Smooth muscle cell (in vitro differentiated cells): ENCODE results near the gene TBCEL. TPM values are rescaled to one million over a fixed set of nuclear protein-coding genes. Genes with fewer than 3 reads are reported as not detected.

Experiments used
- DNase-seq: peaks from one replicate; lab custom pipeline; 2025; ENCODE audit not compliant: unreplicated experiment; lab: John Stamatoyannopoulos, UW
- H2AFZ ChIP-seq: fragments of 200-600 bp; sonication (generic); 2 replicates; pipeline ENCODE4 v1.6.0; 2016; ENCODE audit warnings: antibody characterized with exemption, low read depth, mild to moderate bottlenecking
- H3F3A ChIP-seq: fragments of 200-600 bp; sonication (generic); 2 replicates; pipeline ENCODE4 v1.6.0; 2017; ENCODE audit warnings: antibody characterized with exemption, low read depth
- H3K27ac ChIP-seq: fragments of 200-600 bp; sonication (generic); 2 replicates; pipeline ENCODE4 v1.5.1; 2016; ENCODE audit warnings: low read depth, mild to moderate bottlenecking
- H3K27me3 ChIP-seq: fragments of 200-600 bp; sonication (generic); 2 replicates; pipeline ENCODE4 v1.6.1; 2016; ENCODE audit warnings: low read depth, mild to moderate bottlenecking
- H3K36me3 ChIP-seq: fragments of 200-600 bp; sonication (generic); 2 replicates; pipeline ENCODE4 v1.5.1; 2016; ENCODE audit warnings: low read depth
- H3K4me1 ChIP-seq: fragments of 200-600 bp; sonication (generic); 2 replicates; pipeline ENCODE4 v1.5.1; 2016; ENCODE audit warnings: low read depth
- H3K4me2 ChIP-seq: fragments of 200-600 bp; sonication (generic); 2 replicates; pipeline ENCODE4 v1.6.0; 2016; ENCODE audit warnings: mild to moderate bottlenecking
- H3K4me3 ChIP-seq: fragments of 200-600 bp; sonication (generic); 2 replicates; pipeline ENCODE4 v1.5.1; 2016; ENCODE audit warnings: mild to moderate bottlenecking
- H3K79me2 ChIP-seq: fragments of 200-600 bp; sonication (generic); 2 replicates; pipeline ENCODE4 v1.6.0; 2016; ENCODE audit warnings: low read depth, mild to moderate bottlenecking
- H3K9ac ChIP-seq: fragments of 200-600 bp; sonication (generic); 2 replicates; pipeline ENCODE4 v1.6.0; 2016; ENCODE audit warnings: low read depth
- H3K9me3 ChIP-seq: fragments of 200-600 bp; sonication (generic); replicated peaks from 2 replicates; pipeline ENCODE4 v1.5.1; 2016; ENCODE audit warnings: low read depth
- H4K20me1 ChIP-seq: fragments of 200-600 bp; sonication (generic); 2 replicates; pipeline ENCODE4 v1.6.0; 2016; ENCODE audit warnings: low read depth
- WGBS: methylation state at CpG from one replicate; pipeline ENCODE4 v1.1.7; 2016; ENCODE audit warnings: low lambda C conversion rate; 5-methylcytosine and 5-hydroxymethylcytosine counted together
- polyA plus RNA-seq: library from polyadenylated mRNA; unstranded; fragments of >200 nt; fragmentation: Nextera tagmentation; extraction: Ambion mirVana; gene quantifications from 2 replicates; pipeline ENCODE4 v1.2.1, GENCODE V29; 2016
- total RNA-seq: library from RNA; depleted of rRNA; stranded (reverse); fragments of >200 nt; gene quantifications from 2 replicates; pipeline ENCODE4 v1.2.3, GENCODE V29; 2014
- TF ChIP-seq, protein P1 (sequence below): fragments of 200-600 bp; sonication (generic); IDR thresholded peaks from 2 replicates; pipeline ENCODE4 v1.5.1; 2017; ENCODE audit warnings: borderline replicate concordance, mild to moderate bottlenecking, antibody characterized with exemption; ENCODE audit not compliant: insufficient read depth, poor library complexity, severe bottlenecking

TBCEL gene
- total and polyA plus RNA-seq, 2 experiments from 2014 or later, result 9.6 to 16.0 TPM

DNA sequence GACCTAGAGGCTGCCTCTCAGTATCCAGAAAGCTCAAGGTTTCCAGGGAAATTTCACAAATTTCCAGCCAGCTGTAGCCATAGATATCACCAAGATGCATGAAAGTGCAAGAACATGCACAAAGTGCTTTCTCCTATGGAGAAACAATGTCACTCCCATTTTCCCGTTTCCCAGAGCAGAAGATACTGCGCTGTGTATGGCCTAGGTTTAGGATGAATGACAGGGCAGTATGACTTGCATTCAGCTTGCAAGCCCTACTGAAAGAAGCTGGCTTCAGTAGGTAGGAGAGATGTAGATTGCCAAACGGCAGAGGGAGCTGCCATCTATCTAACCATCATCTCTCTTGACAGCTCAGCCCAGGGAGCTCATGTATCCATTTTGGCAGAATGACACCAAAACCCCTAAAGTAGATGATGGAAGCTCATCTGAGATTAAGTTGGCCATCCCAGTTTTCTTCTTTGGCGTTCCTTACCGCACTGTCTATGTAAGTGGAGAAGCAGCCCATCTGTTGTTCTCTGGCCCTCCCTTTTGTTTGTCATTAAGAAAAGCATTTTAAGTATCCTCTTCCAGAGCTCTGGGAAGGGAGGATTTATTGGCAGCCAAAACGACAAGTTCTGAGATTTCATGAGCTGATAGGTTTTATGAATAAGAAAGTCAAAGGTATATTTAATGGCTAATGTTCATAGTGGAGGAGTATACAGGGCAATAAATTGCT is 81.7 kb downstream of the TBCEL start:
- H3K4me2 ChIP-seq, result no peak overlapping the region
- 87% methylated on average over 6 of the region's 6 CpGs for WGBS
- no peak overlapping the region for H3K9ac ChIP-seq
- no peak overlapping the region for H2AFZ ChIP-seq
- H3K4me3 ChIP-seq, result no peak overlapping the region
- H3K36me3 ChIP-seq, result no peaks in the 10 kb centered on the region
- H3F3A ChIP-seq, result no peaks in the 10 kb centered on the region
- H3K4me1 ChIP-seq, result peaks cover 7% of the 10 kb centered on the region
- no peaks in the 10 kb centered on the region for H4K20me1 ChIP-seq
- no peaks in the 10 kb centered on the region for H3K79me2 ChIP-seq
- no peak overlapping the region for H3K27ac ChIP-seq
- no peak for DNase-seq
- TF ChIP-seq, protein P1, sequence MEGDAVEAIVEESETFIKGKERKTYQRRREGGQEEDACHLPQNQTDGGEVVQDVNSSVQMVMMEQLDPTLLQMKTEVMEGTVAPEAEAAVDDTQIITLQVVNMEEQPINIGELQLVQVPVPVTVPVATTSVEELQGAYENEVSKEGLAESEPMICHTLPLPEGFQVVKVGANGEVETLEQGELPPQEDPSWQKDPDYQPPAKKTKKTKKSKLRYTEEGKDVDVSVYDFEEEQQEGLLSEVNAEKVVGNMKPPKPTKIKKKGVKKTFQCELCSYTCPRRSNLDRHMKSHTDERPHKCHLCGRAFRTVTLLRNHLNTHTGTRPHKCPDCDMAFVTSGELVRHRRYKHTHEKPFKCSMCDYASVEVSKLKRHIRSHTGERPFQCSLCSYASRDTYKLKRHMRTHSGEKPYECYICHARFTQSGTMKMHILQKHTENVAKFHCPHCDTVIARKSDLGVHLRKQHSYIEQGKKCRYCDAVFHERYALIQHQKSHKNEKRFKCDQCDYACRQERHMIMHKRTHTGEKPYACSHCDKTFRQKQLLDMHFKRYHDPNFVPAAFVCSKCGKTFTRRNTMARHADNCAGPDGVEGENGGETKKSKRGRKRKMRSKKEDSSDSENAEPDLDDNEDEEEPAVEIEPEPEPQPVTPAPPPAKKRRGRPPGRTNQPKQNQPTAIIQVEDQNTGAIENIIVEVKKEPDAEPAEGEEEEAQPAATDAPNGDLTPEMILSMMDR, result no peak
- H3K27me3 ChIP-seq, result peaks cover 5% of the 10 kb centered on the region
- H3K9me3 ChIP-seq, result no peaks in the 10 kb centered on the region

DNA sequence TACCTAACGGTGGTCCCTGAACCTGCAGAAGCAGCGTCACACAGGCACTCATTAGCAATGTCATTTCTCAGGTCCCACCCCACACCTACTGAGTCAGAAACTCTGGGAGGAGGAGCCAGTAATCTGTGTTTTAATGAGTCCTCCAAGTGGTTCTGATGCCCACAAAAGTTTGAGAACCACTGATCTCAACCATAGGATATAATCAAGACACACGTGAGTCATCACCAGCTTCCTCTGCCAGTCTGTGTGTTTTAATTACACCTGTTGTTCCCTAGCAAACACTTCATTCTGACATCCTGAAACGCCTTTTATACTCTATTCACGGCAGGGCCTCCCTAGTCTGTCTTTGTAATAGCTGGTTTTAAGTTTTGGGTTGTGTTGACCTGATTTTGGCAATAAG is 82.9 kb downstream of the TBCEL start:
- no peak overlapping the region for H2AFZ ChIP-seq
- H3K4me2 ChIP-seq, result no peak overlapping the region
- H3F3A ChIP-seq, result no peaks in the 10 kb centered on the region
- H3K9ac ChIP-seq, result no peak overlapping the region
- peaks cover 13% of the 10 kb centered on the region for H3K27me3 ChIP-seq
- 85% methylated on average over 5 of the region's 5 CpGs for WGBS
- H3K27ac ChIP-seq, result no peak overlapping the region
- no peaks in the 10 kb centered on the region for H4K20me1 ChIP-seq
- H3K4me1 ChIP-seq, result no peaks in the 10 kb centered on the region
- TF ChIP-seq, protein P1, result no peak
- no peaks in the 10 kb centered on the region for H3K79me2 ChIP-seq
- no peaks in the 10 kb centered on the region for H3K36me3 ChIP-seq
- DNase-seq, result no peak
- H3K9me3 ChIP-seq, result no peaks in the 10 kb centered on the region
- no peak overlapping the region for H3K4me3 ChIP-seq

DNA sequence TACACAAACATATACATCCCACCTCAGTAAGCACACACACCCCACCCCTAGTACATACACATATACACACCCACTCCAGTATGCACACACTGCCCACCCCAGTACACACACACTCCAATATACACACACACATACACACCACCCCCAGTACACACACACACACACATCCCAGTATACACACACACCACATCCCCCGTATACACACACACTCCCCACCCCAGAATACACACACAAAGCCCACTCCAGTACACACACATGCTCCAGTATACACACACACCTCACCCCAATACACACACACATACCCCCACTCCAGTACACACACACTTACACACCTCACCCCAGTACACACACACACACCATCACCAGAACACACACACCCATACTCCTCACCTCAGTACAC is 84.5 kb downstream of the TBCEL start:
- H3K4me2 ChIP-seq, result no peak overlapping the region
- peaks cover 2% of the 10 kb centered on the region for H3K4me1 ChIP-seq
- H3F3A ChIP-seq, result no peaks in the 10 kb centered on the region
- no peaks in the 10 kb centered on the region for H4K20me1 ChIP-seq
- H3K79me2 ChIP-seq, result no peaks in the 10 kb centered on the region
- DNase-seq, result no peak
- H3K27ac ChIP-seq, result no peak overlapping the region
- no peak overlapping the region for H2AFZ ChIP-seq
- H3K9me3 ChIP-seq, result no peaks in the 10 kb centered on the region
- H3K9ac ChIP-seq, result no peak overlapping the region
- peaks cover 14% of the 10 kb centered on the region for H3K27me3 ChIP-seq
- H3K36me3 ChIP-seq, result no peaks in the 10 kb centered on the region
- no peak overlapping the region for H3K4me3 ChIP-seq
- 83% methylated on average over 1 of the region's 1 CpG for WGBS
- TF ChIP-seq, protein P1, result no peak

DNA sequence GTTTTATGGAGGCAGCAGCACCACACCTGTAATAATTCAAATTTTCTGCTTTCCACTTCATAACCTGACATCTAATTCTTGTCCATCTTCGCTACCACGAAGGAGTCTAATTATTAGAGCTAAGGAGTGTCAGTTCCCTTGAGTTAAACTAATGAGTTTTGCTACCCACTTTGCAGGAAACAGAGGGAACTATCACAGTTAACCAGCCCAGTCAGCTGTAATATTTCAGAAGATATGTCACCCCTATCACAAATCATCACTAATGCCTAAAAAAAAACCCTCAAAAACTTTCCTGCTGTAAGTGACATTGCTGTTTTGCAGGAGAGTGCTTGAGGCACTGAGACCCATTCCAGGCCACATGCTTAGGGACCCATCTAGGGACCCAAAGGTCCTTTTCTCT is 85.6 kb downstream of the TBCEL start:
- Histone ChIP-seq H3K9ac (no peak overlapping the region), H3K27me3 (peaks cover 14% of the 10 kb centered on the region), H3K9me3 (no peaks in the 10 kb centered on the region), H3K4me2 (no peak overlapping the region), H3K36me3 (no peaks in the 10 kb centered on the region), H2AFZ (no peak overlapping the region), H3K4me1 (peaks cover 7% of the 10 kb centered on the region), H4K20me1 (no peaks in the 10 kb centered on the region), H3F3A (no peaks in the 10 kb centered on the region), H3K4me3 (no peak overlapping the region), H3K27ac (no peak overlapping the region), H3K79me2 (no peaks in the 10 kb centered on the region)
- WGBS, result 98% methylated on average over 2 of the region's 2 CpGs
- no peak for DNase-seq
- TF ChIP-seq, protein P1, result no peak
